ENCODE data around the gene OPHN1.

OPHN1 gene

DNA sequence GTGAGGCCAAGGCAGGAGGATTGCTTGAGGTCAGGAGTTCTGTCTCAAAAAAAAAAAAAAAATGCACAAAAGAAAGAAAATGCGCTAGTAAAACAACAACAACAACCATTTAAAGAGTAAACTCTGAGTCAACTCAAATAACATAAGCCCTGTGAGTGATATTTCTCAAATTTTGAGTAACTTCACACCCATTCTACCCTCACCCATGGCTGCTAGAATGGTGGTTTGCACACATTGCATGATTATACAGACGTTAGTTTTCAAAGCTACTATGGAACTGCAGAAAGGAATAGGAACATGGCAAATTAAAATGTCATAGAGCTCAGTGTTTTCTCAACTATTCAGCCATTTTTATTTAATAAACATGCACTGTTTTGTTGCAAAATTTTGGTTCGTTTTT is 145.9 kb downstream of the OPHN1 start:
- no peak overlapping the region for H3K14ac ChIP-seq (ENCODE audit: low read length)
- no peak overlapping the region for H3K23ac ChIP-seq (ENCODE audit: low read length)
- H3K4me1 ChIP-seq (ENCODE audit: control insufficient read depth in 1 of 2, insufficient read depth in 2 of 2, low read length in 2 of 2): no peaks in the 10 kb centered on the region
- H2AFZ ChIP-seq (ENCODE audit: insufficient read depth, low read length, poor library complexity): no peak overlapping the region
- no peak overlapping the region for H3K9ac ChIP-seq (ENCODE audit: low read length)
- no peaks in the 10 kb centered on the region for H3K79me2 ChIP-seq (ENCODE audit: control insufficient read depth, insufficient read depth, low read length, poor library complexity)
- no peaks in the 10 kb centered on the region for H3K79me1 ChIP-seq (ENCODE audit: low read length)
- no peaks in the 10 kb centered on the region for H3K27me3 ChIP-seq (ENCODE audit: insufficient read depth, low read length)
- H3K18ac ChIP-seq (ENCODE audit: low read length): no peak overlapping the region
- no peak overlapping the region for H4K91ac ChIP-seq (ENCODE audit: low read depth, low read length)
- H3K27ac ChIP-seq (ENCODE audit: low read depth, low read length): no peak overlapping the region
- H3K36me3 ChIP-seq (ENCODE audit: control insufficient read depth in 1 of 2, insufficient read depth in 2 of 2, low read length in 2 of 2): no peaks in the 10 kb centered on the region
- no peak overlapping the region for H3K4me2 ChIP-seq (ENCODE audit: low read length)
- H3K4me3 ChIP-seq (ENCODE audit: low read depth, low read length): no peak overlapping the region
- DNase-seq: no peak
- no peak overlapping the region for H4K12ac ChIP-seq (ENCODE audit: low read depth, low read length)
- H2BK5ac ChIP-seq (ENCODE audit: low read depth, low read length, poor library complexity): no peak overlapping the region
- no peak overlapping the region for H3K4ac ChIP-seq (ENCODE audit: low read depth, low read length)
- H2AK5ac ChIP-seq (ENCODE audit: low read length): no peak overlapping the region
- no peak overlapping the region for H2BK12ac ChIP-seq (ENCODE audit: low read length)
- no peak overlapping the region for H2BK120ac ChIP-seq (ENCODE audit: insufficient read depth, low read length, poor library complexity)
- H4K8ac ChIP-seq (ENCODE audit: low read depth, low read length): no peak overlapping the region
- no CpG with 5 or more reads among the region's 3 CpGs for WGBS (ENCODE audit: extremely low coverage, insufficient coverage, insufficient read length)
- H3K9me3 ChIP-seq (ENCODE audit: insufficient read depth, low read depth, low read length): no peaks in the 10 kb centered on the region

GRCh38 chrX:68286980-68287379 is 146.3 kb downstream of the OPHN1 start:
- Histone ChIP-seq H3K4ac (ENCODE audit: low read depth, low read length) (no peak overlapping the region), H4K12ac (ENCODE audit: low read depth, low read length) (no peak overlapping the region), H3K4me1 (ENCODE audit: control insufficient read depth in 1 of 2, insufficient read depth in 2 of 2, low read length in 2 of 2) (no peaks in the 10 kb centered on the region), H3K9ac (ENCODE audit: low read length) (no peak overlapping the region), H3K18ac (ENCODE audit: low read length) (no peak overlapping the region), H2AK5ac (ENCODE audit: low read length) (no peak overlapping the region), H4K8ac (ENCODE audit: low read depth, low read length) (no peak overlapping the region), H3K27ac (ENCODE audit: low read depth, low read length) (no peak overlapping the region), H2BK5ac (ENCODE audit: low read depth, low read length, poor library complexity) (no peak overlapping the region), H3K79me2 (ENCODE audit: control insufficient read depth, insufficient read depth, low read length, poor library complexity) (no peaks in the 10 kb centered on the region), H3K4me3 (ENCODE audit: low read depth, low read length) (no peak overlapping the region), H2BK120ac (ENCODE audit: insufficient read depth, low read length, poor library complexity) (no peak overlapping the region), H3K27me3 (ENCODE audit: insufficient read depth, low read length) (no peaks in the 10 kb centered on the region), H3K9me3 (ENCODE audit: insufficient read depth, low read depth, low read length) (no peaks in the 10 kb centered on the region), H3K36me3 (ENCODE audit: control insufficient read depth in 1 of 2, insufficient read depth in 2 of 2, low read length in 2 of 2) (no peaks in the 10 kb centered on the region), H3K23ac (ENCODE audit: low read length) (no peak overlapping the region), H3K14ac (ENCODE audit: low read length) (no peak overlapping the region), H3K4me2 (ENCODE audit: low read length) (no peak overlapping the region), H2AFZ (ENCODE audit: insufficient read depth, low read length, poor library complexity) (no peak overlapping the region), H2BK12ac (ENCODE audit: low read length) (no peak overlapping the region), H4K91ac (ENCODE audit: low read depth, low read length) (no peak overlapping the region), H3K79me1 (ENCODE audit: low read length) (no peaks in the 10 kb centered on the region)
- DNase-seq: no peak

DNA sequence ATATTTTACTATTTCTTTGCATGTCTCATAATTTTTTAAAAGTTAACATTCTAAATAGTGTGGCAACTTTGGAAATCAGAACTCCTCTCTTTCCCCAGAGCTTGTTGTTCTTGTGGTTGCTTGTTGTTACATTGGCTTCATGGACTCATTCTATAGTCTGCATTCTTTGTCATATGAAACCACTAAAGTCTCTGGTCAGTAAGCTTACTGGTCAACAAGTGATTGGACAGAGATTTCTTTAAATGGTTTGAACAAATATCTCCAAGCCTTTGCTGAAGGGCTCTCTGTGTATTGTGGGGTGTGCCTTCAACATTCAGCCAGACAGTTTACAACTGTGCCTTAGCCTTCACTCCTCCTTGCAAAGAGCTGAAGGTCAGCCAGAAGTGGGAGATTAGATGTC is 147.2 kb downstream of the OPHN1 start:
- no peak overlapping the region for H3K9ac ChIP-seq (ENCODE audit: low read length)
- H2BK120ac ChIP-seq (ENCODE audit: insufficient read depth, low read length, poor library complexity): no peak overlapping the region
- H3K79me2 ChIP-seq (ENCODE audit: control insufficient read depth, insufficient read depth, low read length, poor library complexity): no peaks in the 10 kb centered on the region
- no peak overlapping the region for H4K8ac ChIP-seq (ENCODE audit: low read depth, low read length)
- no peaks in the 10 kb centered on the region for H3K36me3 ChIP-seq (ENCODE audit: control insufficient read depth in 1 of 2, insufficient read depth in 2 of 2, low read length in 2 of 2)
- no peaks in the 10 kb centered on the region for H3K79me1 ChIP-seq (ENCODE audit: low read length)
- no peak overlapping the region for H3K23ac ChIP-seq (ENCODE audit: low read length)
- H3K27me3 ChIP-seq (ENCODE audit: insufficient read depth, low read length): no peaks in the 10 kb centered on the region
- H4K91ac ChIP-seq (ENCODE audit: low read depth, low read length): no peak overlapping the region
- H2BK12ac ChIP-seq (ENCODE audit: low read length): no peak overlapping the region
- no peak overlapping the region for H3K4me2 ChIP-seq (ENCODE audit: low read length)
- no peak overlapping the region for H3K27ac ChIP-seq (ENCODE audit: low read depth, low read length)
- H3K4me3 ChIP-seq (ENCODE audit: low read depth, low read length): no peak overlapping the region
- H2AK5ac ChIP-seq (ENCODE audit: low read length): no peak overlapping the region
- H2AFZ ChIP-seq (ENCODE audit: insufficient read depth, low read length, poor library complexity): no peak overlapping the region
- no peak overlapping the region for H3K4ac ChIP-seq (ENCODE audit: low read depth, low read length)
- no peak overlapping the region for H4K12ac ChIP-seq (ENCODE audit: low read depth, low read length)
- H3K4me1 ChIP-seq (ENCODE audit: control insufficient read depth in 1 of 2, insufficient read depth in 2 of 2, low read length in 2 of 2): no peaks in the 10 kb centered on the region
- no peak overlapping the region for H3K14ac ChIP-seq (ENCODE audit: low read length)
- no peak overlapping the region for H3K18ac ChIP-seq (ENCODE audit: low read length)
- no peak overlapping the region for H2BK5ac ChIP-seq (ENCODE audit: low read depth, low read length, poor library complexity)
- no peaks in the 10 kb centered on the region for H3K9me3 ChIP-seq (ENCODE audit: insufficient read depth, low read depth, low read length)
- no peak for DNase-seq

- Histone ChIP-seq H3K9ac (ENCODE audit: low read length) (no peak overlapping the region), H3K9me3 (ENCODE audit: insufficient read depth, low read depth, low read length) (no peaks in the 10 kb centered on the region), H3K18ac (ENCODE audit: low read length) (no peak overlapping the region), H2BK5ac (ENCODE audit: low read depth, low read length, poor library complexity) (no peak overlapping the region), H3K27ac (ENCODE audit: low read depth, low read length) (no peak overlapping the region), H3K4ac (ENCODE audit: low read depth, low read length) (no peak overlapping the region), H2AK5ac (ENCODE audit: low read length) (no peak overlapping the region), H2BK120ac (ENCODE audit: insufficient read depth, low read length, poor library complexity) (no peak overlapping the region), H4K8ac (ENCODE audit: low read depth, low read length) (no peak overlapping the region), H2AFZ (ENCODE audit: insufficient read depth, low read length, poor library complexity) (no peak overlapping the region), H3K36me3 (ENCODE audit: control insufficient read depth in 1 of 2, insufficient read depth in 2 of 2, low read length in 2 of 2) (no peaks in the 10 kb centered on the region), H3K4me3 (ENCODE audit: low read depth, low read length) (no peak overlapping the region), H3K14ac (ENCODE audit: low read length) (no peak overlapping the region), H3K4me1 (ENCODE audit: control insufficient read depth in 1 of 2, insufficient read depth in 2 of 2, low read length in 2 of 2) (no peaks in the 10 kb centered on the region), H3K27me3 (ENCODE audit: insufficient read depth, low read length) (no peaks in the 10 kb centered on the region), H3K23ac (ENCODE audit: low read length) (no peak overlapping the region), H3K79me2 (ENCODE audit: control insufficient read depth, insufficient read depth, low read length, poor library complexity) (no peaks in the 10 kb centered on the region), H2BK12ac (ENCODE audit: low read length) (no peak overlapping the region), H3K4me2 (ENCODE audit: low read length) (no peak overlapping the region), H3K79me1 (ENCODE audit: low read length) (no peaks in the 10 kb centered on the region), H4K91ac (ENCODE audit: low read depth, low read length) (no peak overlapping the region), H4K12ac (ENCODE audit: low read depth, low read length) (no peak overlapping the region)
- WGBS (ENCODE audit: extremely low coverage, insufficient coverage, insufficient read length): no CpG with 5 or more reads among the region's 2 CpGs
- no peak for DNase-seq
Observed at GRCh38 chrX:68284281-68284904, 148.9 kb downstream of the OPHN1 start.

Data from trophoblast cell (in vitro differentiated cells and primary cell).